HepG2 (cell line): ENCODE results near the gene GANC. TPM values are rescaled to one million over a fixed set of nuclear protein-coding genes. Genes with fewer than 3 reads are reported as not detected.

Experiments
- ATAC-seq: fragments of 200-7000 bp; cut with Tn5 transposase; 3 replicates; pipeline ENCODE4 v1.9.1; 2020; ENCODE audit warnings: mild to moderate bottlenecking, moderate library complexity
- BruUV-seq: library from RNA; stranded (reverse); fragments of 400-500 nt; replicated peaks from 2 replicates; lab custom pipeline; 2021; lab: Mats Ljungman, UMichigan
- CTCF ChIA-PET: fragments of 300-600 bp; formaldehyde crosslinking; extraction: SDS; loops from one replicate; lab custom pipeline; 2021; ENCODE audit warnings: low total read pairs, inconsistent platforms, low intra/inter-chr PET ratio; lab: Yijun Ruan, JAX
- POLR2A ChIA-PET: fragments of 350-600 bp; sonication (Branson Sonifier 250); formaldehyde crosslinking; loops from one replicate; lab custom pipeline; 2020; ENCODE audit warnings: antibody characterized with exemption, inconsistent platforms; lab: Yijun Ruan, JAX
- DNase-seq: peaks from one replicate; pipeline ENCODE4 v3.0.0-alpha.2; 2015; ENCODE audit warnings: low spot score
- FAIRE-seq: peaks from 3 replicates; lab custom pipeline; 2011; peaks lifted over from hg19 to GRCh38; lab: Jason Lieb, UNC
- H2AFZ ChIP-seq: one replicate; pipeline ENCODE4 v1.6.1; 2011; ENCODE audit warnings: low read length, inconsistent platforms
- H3K27ac ChIP-seq: fragments of 300-600 bp; 3 replicates; pipeline ENCODE4 v1.8.0; 2011; ENCODE audit warnings: mixed run types, mild to moderate bottlenecking, mixed read lengths, low read length, inconsistent platforms; ENCODE audit not compliant: insufficient read depth; ENCODE audit errors: extremely low read length
- H3K27me3 ChIP-seq, 2 experiments: fragments of 200-600 bp in 1 of 2; 2 replicates in 1 of 2; 3 replicates in 1 of 2; pipeline versions ENCODE4 v1.6.0 to v1.8.0; 2011; ENCODE audit warnings: low read length in 2 of 2, mild to moderate bottlenecking in 2 of 2, moderate library complexity in 2 of 2, inconsistent platforms in 1 of 2; ENCODE audit not compliant: insufficient read depth in 2 of 2, control insufficient read depth in 1 of 2
- H3K36me3 ChIP-seq, 2 experiments: fragments of 200-600 bp in 1 of 2; replicated peaks in 1 of 2; 2 replicates in 1 of 2; 3 replicates in 1 of 2; pipeline versions ENCODE4 v1.5.1 to v1.8.0; 2011; ENCODE audit warnings: low read length in 2 of 2, inconsistent platforms in 1 of 2; ENCODE audit not compliant: insufficient read depth in 2 of 2, control insufficient read depth in 1 of 2
- H3K4me1 ChIP-seq: 2 replicates; pipeline ENCODE4 v1.5.1; 2012; ENCODE audit warnings: low read length, inconsistent platforms; ENCODE audit not compliant: insufficient read depth
- H3K4me2 ChIP-seq: 2 replicates; pipeline ENCODE4 v1.6.0; 2011; ENCODE audit warnings: low read depth, low read length, inconsistent platforms
- H3K4me3 ChIP-seq, 3 experiments: fragments of 200-600 bp in 1 of 3; sonication (generic), shearing (Covaris generic) in 1 of 3; replicated peaks in 1 of 3; 2 replicates each; pipeline ENCODE4 v1.5.1; 2011 to 2016; ENCODE audit warnings: low read length in 3 of 3, inconsistent platforms in 2 of 3, low read depth in 2 of 3, mild to moderate bottlenecking in 2 of 3, control low read depth in 1 of 3, mixed read lengths in 1 of 3; ENCODE audit not compliant: insufficient read depth in 1 of 3
- H3K79me2 ChIP-seq: one replicate; pipeline ENCODE4 v1.6.1; 2011; ENCODE audit warnings: low read length, inconsistent platforms; ENCODE audit not compliant: insufficient read depth
- H3K9ac ChIP-seq: 2 replicates; pipeline ENCODE4 v1.6.0; 2011; ENCODE audit warnings: mild to moderate bottlenecking, low read depth, low read length, inconsistent platforms; ENCODE audit not compliant: insufficient read depth
- H3K9me3 ChIP-seq: 2 replicates; pipeline ENCODE4 v1.5.1; 2012; ENCODE audit warnings: mild to moderate bottlenecking, low read length
- H4K20me1 ChIP-seq: 2 replicates; pipeline ENCODE4 v1.6.0; 2011; ENCODE audit warnings: inconsistent platforms, mild to moderate bottlenecking, low read length, moderate library complexity; ENCODE audit not compliant: insufficient read depth
- ARID3A ChIP-seq: IDR thresholded peaks from 2 replicates; pipeline ENCODE4 v1.6.1; 2012; ENCODE audit warnings: low read depth, low read length, improper control_type of control experiment
- ARID5B ChIP-seq: IDR thresholded peaks from 2 replicates; pipeline ENCODE4 v1.4.0; 2020; ENCODE audit warnings: mild to moderate bottlenecking, missing genetic modification reagents
- ARNT2 ChIP-seq: sonication (generic); formaldehyde crosslinking; IDR thresholded peaks from 2 replicates; pipeline ENCODE4 v1.8.0; 2022; ENCODE audit warnings: mild to moderate bottlenecking, low read depth, missing genetic modification reagents, moderate library complexity
- ATF5 ChIP-seq: sonication (generic); formaldehyde crosslinking; IDR thresholded peaks from 2 replicates; pipeline ENCODE4 v1.4.0; 2020; ENCODE audit warnings: mild to moderate bottlenecking, low read depth, missing genetic modification reagents
- JUND ChIP-seq: sonication (generic); formaldehyde crosslinking; IDR thresholded peaks from 2 replicates; pipeline ENCODE4 v1.8.0; 2022; ENCODE audit warnings: mild to moderate bottlenecking, missing genetic modification reagents
- MEF2D ChIP-seq: sonication (generic); formaldehyde crosslinking; IDR thresholded peaks from 2 replicates; pipeline ENCODE4 v1.5.1; 2020; ENCODE audit warnings: mild to moderate bottlenecking, missing genetic modification reagents
- NR2C2 ChIP-seq: sonication (generic); formaldehyde crosslinking; IDR thresholded peaks from 2 replicates; pipeline ENCODE4 v1.4.0; 2020; ENCODE audit warnings: missing genetic modification reagents, mild to moderate bottlenecking, moderate library complexity, borderline replicate concordance
- RARA ChIP-seq: IDR thresholded peaks from 2 replicates; pipeline ENCODE4 v1.6.1; 2016; ENCODE audit warnings: missing genetic modification reagents, missing compliant biosample characterization
- SP5 ChIP-seq: IDR thresholded peaks from 2 replicates; pipeline ENCODE4 v1.6.1; 2016; ENCODE audit warnings: low read depth, borderline replicate concordance
- ZBTB1 ChIP-seq: sonication (generic); formaldehyde crosslinking; IDR thresholded peaks from 2 replicates; pipeline ENCODE4 v1.4.0; 2020; ENCODE audit warnings: missing genetic modification reagents, borderline replicate concordance
- ZBTB7A ChIP-seq: sonication (generic); formaldehyde crosslinking; IDR thresholded peaks from 2 replicates; pipeline ENCODE4 v1.8.0; 2022; ENCODE audit warnings: mild to moderate bottlenecking, missing genetic modification reagents
- ZNF180 ChIP-seq: sonication (generic); formaldehyde crosslinking; IDR thresholded peaks from 2 replicates; pipeline ENCODE4 v1.4.0; 2020; ENCODE audit warnings: low read depth, missing genetic modification reagents, borderline replicate concordance
- ZNF678 ChIP-seq: sonication (generic); formaldehyde crosslinking; IDR thresholded peaks from 2 replicates; pipeline ENCODE4 v1.4.0; 2020; ENCODE audit warnings: mild to moderate bottlenecking, missing genetic modification reagents
- WGBS: methylation state at CpG from one replicate; pipeline ENCODE4 v1.1.6; 2017; ENCODE audit warnings: low lambda C conversion rate; 5-methylcytosine and 5-hydroxymethylcytosine counted together
- in situ Hi-C: cut with HindIII; loops from 2 replicates; pipeline ENCODE4 v1.10.0; 2017; ENCODE audit warnings: low pct_unique_long_range_greater_than_20kb; ENCODE audit not compliant: extremely low pct_ligation_motif_present
- intact Hi-C: fragments of 100-400 bp; cut with micrococcal nuclease; formaldehyde crosslinking; loops from one replicate; pipeline ENCODE4 v1.10.0; 2022; ENCODE audit not compliant: unreplicated experiment
- polyA plus RNA-seq, 8 experiments: library from polyadenylated mRNA; depleted of rRNA in 3 of 8; stranded (reverse) in 7 of 8; unstranded in 1 of 8; fragments of >200 nt; fragmentation: Illumina TruSeq in 4 of 8; extraction: Trizol in 4 of 8; gene quantifications; 2 replicates each; pipeline versions ENCODE4 v1.2.1 to v1.2.3, GENCODE V29; 2011 to 2016; ENCODE audit warnings: low read depth in 4 of 8, missing spikeins in 1 of 8, mixed read lengths in 1 of 8; ENCODE audit not compliant: insufficient read depth in 1 of 8
- total RNA-seq, 5 experiments: library from RNA; depleted of rRNA; stranded (reverse); fragments of >200 nt; fragmentation: Illumina TruSeq; extraction: Trizol; gene quantifications; 2 replicates each; pipeline ENCODE4 v1.2.3, GENCODE V29; 2016; ENCODE audit warnings: low read depth in 1 of 5
- TF ChIP-seq, protein P1 (sequence below): sonication (generic); formaldehyde crosslinking; IDR thresholded peaks from 2 replicates; pipeline ENCODE4 v1.4.0; 2020; ENCODE audit warnings: low read depth, mild to moderate bottlenecking, missing genetic modification reagents
- TF ChIP-seq, protein P2 (sequence below): sonication (generic); formaldehyde crosslinking; IDR thresholded peaks from 2 replicates; pipeline ENCODE4 v1.9.0; 2021; ENCODE audit warnings: missing genetic modification reagents, borderline replicate concordance

The GANC gene
- total and polyA plus RNA-seq, 2 of the 13 experiments (the other 11 are each of a cell fraction or from before 2014, with no cell fraction given): 17.0 to 21.0 TPM

DNA sequence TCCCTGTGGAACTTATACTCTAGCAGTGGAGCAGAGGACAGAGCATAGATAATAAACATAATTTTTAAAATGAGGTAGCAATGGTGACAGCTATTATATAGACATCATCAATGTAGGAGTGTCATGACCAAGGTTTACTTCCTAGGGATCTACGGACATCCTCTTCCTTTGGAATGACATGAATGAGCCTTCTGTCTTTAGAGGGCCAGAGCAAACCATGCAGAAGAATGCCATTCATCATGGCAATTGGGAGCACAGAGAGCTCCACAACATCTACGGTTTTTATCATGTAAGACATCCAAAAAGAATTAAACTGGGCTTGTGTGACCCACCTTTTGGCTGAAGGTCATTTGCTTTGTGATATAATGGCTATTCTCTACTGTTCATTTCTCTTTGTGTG is 56.2 kb downstream of the GANC start:
- ATAC-seq: no peak
- ChIA-PET POLR2A (no interaction called here), CTCF (no interaction called here)
- H3K27me3 ChIP-seq: no peaks in the 10 kb centered on the region
- BruUV-seq: no TSS peak
- no peak for DNase-seq
- in situ Hi-C loops: no loop called here
- no peak overlapping the region for H3K4me2 ChIP-seq
- no peaks in the 10 kb centered on the region for H3K79me2 ChIP-seq
- H3K9me3 ChIP-seq: no peaks in the 10 kb centered on the region
- no peak for FAIRE-seq
- no peak overlapping the region for H3K9ac ChIP-seq
- H4K20me1 ChIP-seq: no peaks in the 10 kb centered on the region
- no peak overlapping the region for H3K4me3 ChIP-seq
- no peaks in the 10 kb centered on the region for H3K4me1 ChIP-seq
- H3K27ac ChIP-seq: no peak overlapping the region
- 0 out of 5 replicates have a peak, but pooled peaks cover 0 to 4% of the 10 kb centered on the region in 2 experiments for H3K36me3 ChIP-seq
- intact Hi-C loops: no loop called here
- no peak overlapping the region for H2AFZ ChIP-seq
- WGBS: 79% methylated on average over 2 of the region's 2 CpGs
- no peak for TF ChIP-seq MEF2D
- TF ChIP-seq ZNF678 (CRISPR knock-in tag): no peak
- TF ChIP-seq NR2C2 (CRISPR knock-in tag): no peak
- TF ChIP-seq, protein P1, sequence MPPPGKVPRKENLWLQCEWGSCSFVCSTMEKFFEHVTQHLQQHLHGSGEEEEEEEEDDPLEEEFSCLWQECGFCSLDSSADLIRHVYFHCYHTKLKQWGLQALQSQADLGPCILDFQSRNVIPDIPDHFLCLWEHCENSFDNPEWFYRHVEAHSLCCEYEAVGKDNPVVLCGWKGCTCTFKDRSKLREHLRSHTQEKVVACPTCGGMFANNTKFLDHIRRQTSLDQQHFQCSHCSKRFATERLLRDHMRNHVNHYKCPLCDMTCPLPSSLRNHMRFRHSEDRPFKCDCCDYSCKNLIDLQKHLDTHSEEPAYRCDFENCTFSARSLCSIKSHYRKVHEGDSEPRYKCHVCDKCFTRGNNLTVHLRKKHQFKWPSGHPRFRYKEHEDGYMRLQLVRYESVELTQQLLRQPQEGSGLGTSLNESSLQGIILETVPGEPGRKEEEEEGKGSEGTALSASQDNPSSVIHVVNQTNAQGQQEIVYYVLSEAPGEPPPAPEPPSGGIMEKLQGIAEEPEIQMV (CRISPR knock-in tag): no peak
- no peak for TF ChIP-seq JUND
- TF ChIP-seq RARA (CRISPR knock-in tag): no peak
- TF ChIP-seq ZBTB1 (CRISPR knock-in tag): no peak
- TF ChIP-seq ARID5B (CRISPR knock-in tag): no peak
- no peak for TF ChIP-seq ZBTB7A (CRISPR knock-in tag)
- no peak for TF ChIP-seq ARID3A
- no peak for TF ChIP-seq ATF5
- TF ChIP-seq SP5 (CRISPR knock-in tag): no peak
- TF ChIP-seq, protein P2, sequence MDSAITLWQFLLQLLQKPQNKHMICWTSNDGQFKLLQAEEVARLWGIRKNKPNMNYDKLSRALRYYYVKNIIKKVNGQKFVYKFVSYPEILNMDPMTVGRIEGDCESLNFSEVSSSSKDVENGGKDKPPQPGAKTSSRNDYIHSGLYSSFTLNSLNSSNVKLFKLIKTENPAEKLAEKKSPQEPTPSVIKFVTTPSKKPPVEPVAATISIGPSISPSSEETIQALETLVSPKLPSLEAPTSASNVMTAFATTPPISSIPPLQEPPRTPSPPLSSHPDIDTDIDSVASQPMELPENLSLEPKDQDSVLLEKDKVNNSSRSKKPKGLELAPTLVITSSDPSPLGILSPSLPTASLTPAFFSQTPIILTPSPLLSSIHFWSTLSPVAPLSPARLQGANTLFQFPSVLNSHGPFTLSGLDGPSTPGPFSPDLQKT (CRISPR knock-in tag): no peak
- no peak for TF ChIP-seq ZNF180
- no peak for TF ChIP-seq ARNT2 (CRISPR knock-in tag)
